ENCODE measurements around the gene MYOM3. TPM values are rescaled to one million over a fixed set of nuclear protein-coding genes. Genes with fewer than 3 reads are reported as not detected.
A peak's percentile ranks its signal among the peaks of the same experiment; 100 is the strongest.
"Not testable (repeated sequence)": the region's sequence is repeated elsewhere in the genome, so short reads cannot be mapped to it uniquely, and the experiment has no call there.

MYOM3 gene
- total and polyA plus RNA-seq, 5 donors from 2014 or later = not detected

DNA sequence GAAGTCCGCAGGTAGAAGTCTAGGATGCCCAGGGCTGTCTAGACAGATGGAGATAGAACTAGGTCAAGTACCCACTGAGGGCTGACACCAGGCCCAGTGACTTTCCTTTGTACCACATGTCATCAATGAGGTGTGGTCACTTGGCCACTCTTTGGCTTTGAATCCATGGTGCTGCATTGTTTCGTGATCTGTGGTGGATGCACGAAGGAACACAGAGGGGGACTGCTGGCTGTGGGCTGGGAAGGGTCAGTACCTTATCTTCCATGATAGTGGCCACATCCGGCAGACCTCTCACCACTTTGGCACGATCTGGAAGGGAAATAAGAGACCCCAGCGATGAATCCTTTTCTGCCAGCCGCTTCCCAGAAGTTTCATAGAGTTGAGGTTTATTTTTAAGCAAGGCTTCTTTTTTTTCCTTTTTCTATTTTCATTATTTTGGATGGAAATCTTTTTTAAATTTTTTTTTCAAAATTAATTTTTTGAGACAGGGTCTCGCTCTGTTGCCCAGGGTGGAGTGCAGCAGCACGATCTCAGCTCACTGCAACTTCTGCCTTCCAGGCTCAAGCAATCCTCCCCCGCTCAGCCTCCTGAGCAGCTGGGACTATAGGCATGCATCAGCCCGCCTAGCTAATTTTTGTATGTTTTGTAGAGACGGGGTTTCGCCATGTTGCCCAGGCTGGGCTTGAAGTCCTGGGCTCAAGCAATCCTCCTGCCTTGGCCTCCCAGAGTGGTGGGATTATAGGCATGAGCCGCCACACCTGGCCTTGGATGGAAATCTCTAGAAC, 53.1 kb downstream of the MYOM3 start:
- no peaks in the 10 kb centered on the region for H3K4me1 ChIP-seq (ENCODE audit: control insufficient read depth, insufficient read depth, low read length, poor library complexity, severe bottlenecking)
- H3K36me3 ChIP-seq (ENCODE audit: control insufficient read depth, insufficient read depth, low read length) = no peaks in the 10 kb centered on the region
- peak overlapping the region in 1 of 3 donors; percentile 67 for H3K27ac Mint-ChIP-seq
- DNase-seq (no peak), ATAC-seq (ENCODE audit: low read depth in 2 of 2) (no peak)
- peaks cover 2 to 7% of the 10 kb centered on the region in 2 experiments for H3K9me3 ChIP-seq (ENCODE audit: control insufficient read depth in 2 of 2, low read length in 2 of 2)
- no peaks in the 10 kb centered on the region for H3K36me3 Mint-ChIP-seq
- H3K4me3 Mint-ChIP-seq = no peak overlapping the region
- H3K4me3 ChIP-seq (ENCODE audit: low read depth, low read length) = no peak overlapping the region
- H3K27me3 Mint-ChIP-seq = no peaks in the 10 kb centered on the region
- H3K4me1 Mint-ChIP-seq = no peaks in the 10 kb centered on the region
- no peaks in the 10 kb centered on the region for H3K27me3 ChIP-seq (ENCODE audit: control insufficient read depth, insufficient read depth, low read length)
- H3K27ac ChIP-seq (ENCODE audit: insufficient read depth, low read length, poor library complexity, severe bottlenecking) = no peak overlapping the region
- H3K9me3 Mint-ChIP-seq = peaks cover 0 to 9% (median 0%) of the 10 kb centered on the region in 7 donors

DNA sequence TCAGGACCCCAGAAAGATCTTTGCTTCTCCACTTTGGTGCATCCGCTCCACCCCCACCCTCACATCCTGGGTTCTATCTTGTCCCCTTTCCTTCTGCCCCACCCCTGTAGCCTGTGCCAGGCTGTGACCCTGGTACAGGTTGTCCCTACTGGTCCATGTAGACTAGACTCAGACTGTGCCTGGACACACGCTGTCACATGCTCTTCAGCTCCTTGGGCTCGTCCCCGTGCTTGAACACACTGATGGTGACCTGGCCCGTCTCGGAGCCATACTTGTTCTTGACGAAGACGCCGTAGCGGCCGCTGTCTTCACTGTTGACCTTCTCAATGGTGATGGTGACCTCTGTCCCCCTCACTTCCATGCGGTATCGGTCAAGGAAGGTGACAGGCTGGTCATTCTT, 54.8 kb downstream of the MYOM3 start:
- H3K9me3 Mint-ChIP-seq = peaks cover 0 to 5% (median 0%) of the 10 kb centered on the region in 7 donors
- no peak for DNase-seq
- H3K4me1 Mint-ChIP-seq = no peaks in the 10 kb centered on the region
- no peaks in the 10 kb centered on the region for H3K36me3 ChIP-seq (ENCODE audit: control insufficient read depth, insufficient read depth, low read length)
- no peak overlapping the region for H3K4me3 ChIP-seq (ENCODE audit: low read depth, low read length)
- H3K27ac ChIP-seq (ENCODE audit: insufficient read depth, low read length, poor library complexity, severe bottlenecking) = no peak overlapping the region
- H3K27me3 ChIP-seq (ENCODE audit: control insufficient read depth, insufficient read depth, low read length) = no peaks in the 10 kb centered on the region
- ATAC-seq (ENCODE audit: low read depth in 2 of 2) = no peak
- no peak overlapping the region for H3K4me3 Mint-ChIP-seq
- no peaks in the 10 kb centered on the region for H3K36me3 Mint-ChIP-seq
- H3K9me3 ChIP-seq (ENCODE audit: control insufficient read depth in 2 of 2, low read length in 2 of 2) = peaks cover under 1% of the 10 kb centered on the region in 2 experiments
- no peaks in the 10 kb centered on the region for H3K4me1 ChIP-seq (ENCODE audit: control insufficient read depth, insufficient read depth, low read length, poor library complexity, severe bottlenecking)
- H3K27ac Mint-ChIP-seq = no peak overlapping the region
- H3K27me3 Mint-ChIP-seq = no peaks in the 10 kb centered on the region

DNA sequence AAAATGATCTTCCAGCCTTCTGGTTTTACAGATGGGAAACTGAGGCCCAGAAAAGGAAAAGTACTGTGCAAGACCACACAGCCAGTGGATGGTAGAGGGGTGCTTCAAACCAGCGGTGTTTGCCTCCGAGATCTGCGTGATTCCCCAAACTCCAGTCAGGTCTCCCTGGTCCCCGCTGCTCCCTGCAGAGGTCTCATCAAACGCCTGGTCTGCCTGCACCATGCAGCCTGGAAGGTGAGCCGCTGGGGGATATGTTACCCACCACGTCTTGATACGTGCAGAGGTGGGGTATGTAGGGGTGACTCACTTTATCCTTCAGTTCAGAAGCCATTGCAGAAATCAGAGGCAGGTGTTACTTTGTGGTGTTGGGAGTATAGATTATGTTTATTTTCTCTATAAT, 56.3 kb downstream of the MYOM3 start:
- H3K4me1 Mint-ChIP-seq = no peaks in the 10 kb centered on the region
- Histone ChIP-seq H3K4me3 (ENCODE audit: low read depth, low read length) (no peak overlapping the region), H3K27me3 (ENCODE audit: control insufficient read depth, insufficient read depth, low read length) (no peaks in the 10 kb centered on the region), H3K36me3 (ENCODE audit: control insufficient read depth, insufficient read depth, low read length) (no peaks in the 10 kb centered on the region), H3K9me3 (ENCODE audit: control insufficient read depth in 2 of 2, low read length in 2 of 2) (no peaks in the 10 kb centered on the region), H3K27ac (ENCODE audit: insufficient read depth, low read length, poor library complexity, severe bottlenecking) (no peak overlapping the region), H3K4me1 (ENCODE audit: control insufficient read depth, insufficient read depth, low read length, poor library complexity, severe bottlenecking) (no peaks in the 10 kb centered on the region)
- H3K27ac Mint-ChIP-seq = no peak overlapping the region
- H3K27me3 Mint-ChIP-seq = no peaks in the 10 kb centered on the region
- no peak overlapping the region for H3K4me3 Mint-ChIP-seq
- H3K36me3 Mint-ChIP-seq = no peaks in the 10 kb centered on the region
- no peak for ATAC-seq (ENCODE audit: low read depth in 2 of 2)
- DNase-seq = no peak
- peaks cover 0 to 2% (median 0%) of the 10 kb centered on the region in 7 donors for H3K9me3 Mint-ChIP-seq

DNA sequence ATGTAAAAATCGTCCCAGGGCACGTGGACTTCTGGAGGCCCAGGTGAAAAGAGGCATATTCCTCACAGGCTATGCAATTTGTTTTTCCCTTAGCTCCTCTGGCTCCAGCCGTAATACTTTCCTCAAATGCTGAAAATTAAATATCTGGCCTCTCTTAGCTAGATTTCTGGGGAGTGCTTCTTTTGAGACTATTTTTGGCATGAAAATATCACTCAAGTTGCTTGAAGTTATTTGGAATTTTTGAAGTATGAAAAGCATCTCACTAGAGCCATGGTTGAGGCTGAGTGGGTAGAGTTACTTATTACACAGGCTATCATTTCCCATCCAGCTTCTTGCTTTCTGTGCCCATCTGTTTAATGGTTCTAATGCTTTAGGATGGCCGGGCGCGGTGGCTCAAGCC, 59.7 kb downstream of the MYOM3 start:
- H3K4me1 ChIP-seq (ENCODE audit: control insufficient read depth, insufficient read depth, low read length, poor library complexity, severe bottlenecking) = no peaks in the 10 kb centered on the region
- H3K4me3 ChIP-seq (ENCODE audit: low read depth, low read length) = no peak overlapping the region
- no peaks in the 10 kb centered on the region for H3K9me3 ChIP-seq (ENCODE audit: control insufficient read depth in 2 of 2, low read length in 2 of 2)
- Mint-ChIP-seq H3K4me1 (no peaks in the 10 kb centered on the region), H3K9me3 (peaks cover 0 to 2% (median 0%) of the 10 kb centered on the region in 7 donors), H3K27ac (no peak overlapping the region), H3K4me3 (no peak overlapping the region), H3K36me3 (no peaks in the 10 kb centered on the region), H3K27me3 (no peaks in the 10 kb centered on the region)
- no peak for DNase-seq
- no peaks in the 10 kb centered on the region for H3K27me3 ChIP-seq (ENCODE audit: control insufficient read depth, insufficient read depth, low read length)
- H3K27ac ChIP-seq (ENCODE audit: insufficient read depth, low read length, poor library complexity, severe bottlenecking) = no peak overlapping the region
- no peaks in the 10 kb centered on the region for H3K36me3 ChIP-seq (ENCODE audit: control insufficient read depth, insufficient read depth, low read length)
- no peak for ATAC-seq (ENCODE audit: low read depth in 2 of 2)

DNA sequence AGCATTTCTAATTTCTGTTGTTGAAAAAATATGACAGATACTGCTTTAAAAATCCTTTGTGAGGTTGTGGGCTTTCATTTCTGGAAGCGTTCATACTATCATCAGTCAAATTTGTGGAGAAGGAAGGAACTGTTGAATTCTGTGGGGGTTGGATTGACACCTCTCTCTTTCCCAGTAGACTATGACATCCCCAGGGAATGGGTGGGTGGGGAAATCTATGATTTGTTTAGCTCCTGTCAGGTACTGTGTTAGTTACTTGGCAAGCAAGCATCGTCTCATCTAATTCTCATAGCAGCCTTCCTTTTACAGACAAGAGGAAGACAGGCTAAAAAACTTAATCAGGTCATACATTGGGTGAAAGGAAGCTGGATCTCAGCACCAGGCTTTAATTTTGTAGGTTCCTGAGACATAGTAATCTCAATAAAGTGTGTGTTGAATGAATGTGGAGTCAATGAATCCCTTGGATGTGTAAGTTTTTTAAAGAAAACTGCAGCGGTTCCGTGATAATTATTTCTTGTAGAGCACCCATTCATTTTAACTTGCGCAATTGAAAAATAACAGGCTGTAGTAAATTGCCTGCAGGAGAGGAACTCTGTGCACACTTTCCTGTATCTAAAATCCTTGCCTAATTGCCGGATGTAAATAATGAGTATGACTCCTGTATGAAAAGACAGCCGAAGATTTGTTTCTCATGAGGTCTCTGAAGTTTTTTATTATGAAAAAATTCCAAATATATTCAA, 60.6 kb downstream of the MYOM3 start:
- Mint-ChIP-seq H3K4me1 (no peaks in the 10 kb centered on the region), H3K36me3 (no peaks in the 10 kb centered on the region), H3K27ac (no peak overlapping the region), H3K4me3 (no peak overlapping the region), H3K9me3 (peaks cover 0 to 2% (median 0%) of the 10 kb centered on the region in 7 donors), H3K27me3 (peaks cover 5% of the 10 kb centered on the region)
- no peak overlapping the region for H3K4me3 ChIP-seq (ENCODE audit: low read depth, low read length)
- no peaks in the 10 kb centered on the region for H3K36me3 ChIP-seq (ENCODE audit: control insufficient read depth, insufficient read depth, low read length)
- no peaks in the 10 kb centered on the region for H3K4me1 ChIP-seq (ENCODE audit: control insufficient read depth, insufficient read depth, low read length, poor library complexity, severe bottlenecking)
- DNase-seq = no peak
- H3K27me3 ChIP-seq (ENCODE audit: control insufficient read depth, insufficient read depth, low read length) = no peaks in the 10 kb centered on the region
- ATAC-seq (ENCODE audit: low read depth in 2 of 2) = no peak
- H3K27ac ChIP-seq (ENCODE audit: insufficient read depth, low read length, poor library complexity, severe bottlenecking) = no peak overlapping the region
- H3K9me3 ChIP-seq (ENCODE audit: control insufficient read depth in 2 of 2, low read length in 2 of 2) = no peaks in the 10 kb centered on the region

DNA sequence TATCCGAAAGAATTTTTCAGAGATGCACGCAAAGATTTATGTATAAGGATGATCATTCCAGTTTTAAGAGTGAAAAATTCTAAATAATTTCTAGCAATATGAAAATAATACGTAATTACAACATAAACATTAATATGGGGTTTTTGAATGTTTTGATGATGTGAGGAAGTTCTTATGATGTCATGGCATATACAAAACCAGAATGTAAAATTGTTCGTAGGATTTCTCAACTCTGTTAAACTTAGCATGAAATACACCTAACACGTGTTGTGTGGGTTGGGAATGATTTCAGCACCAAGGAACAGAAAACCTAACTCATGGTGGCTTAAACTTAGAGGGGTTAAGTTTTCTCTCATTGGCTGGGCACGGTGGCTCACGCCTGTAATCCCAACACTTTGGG, 62.2 kb downstream of the MYOM3 start:
- Histone ChIP-seq H3K4me3 (ENCODE audit: low read depth, low read length) (no peak overlapping the region), H3K4me1 (ENCODE audit: control insufficient read depth, insufficient read depth, low read length, poor library complexity, severe bottlenecking) (no peaks in the 10 kb centered on the region), H3K27me3 (ENCODE audit: control insufficient read depth, insufficient read depth, low read length) (no peaks in the 10 kb centered on the region), H3K27ac (ENCODE audit: insufficient read depth, low read length, poor library complexity, severe bottlenecking) (no peak overlapping the region), H3K9me3 (ENCODE audit: control insufficient read depth in 2 of 2, low read length in 2 of 2) (no peaks in the 10 kb centered on the region), H3K36me3 (ENCODE audit: control insufficient read depth, insufficient read depth, low read length) (no peaks in the 10 kb centered on the region)
- Mint-ChIP-seq H3K4me3 (no peak overlapping the region), H3K27ac (no peak overlapping the region), H3K36me3 (no peaks in the 10 kb centered on the region), H3K4me1 (no peaks in the 10 kb centered on the region), H3K27me3 (peaks cover 6% of the 10 kb centered on the region), H3K9me3 (no peaks in the 10 kb centered on the region)
- ATAC-seq (ENCODE audit: low read depth in 2 of 2) (no peak), DNase-seq (no peak)

DNA sequence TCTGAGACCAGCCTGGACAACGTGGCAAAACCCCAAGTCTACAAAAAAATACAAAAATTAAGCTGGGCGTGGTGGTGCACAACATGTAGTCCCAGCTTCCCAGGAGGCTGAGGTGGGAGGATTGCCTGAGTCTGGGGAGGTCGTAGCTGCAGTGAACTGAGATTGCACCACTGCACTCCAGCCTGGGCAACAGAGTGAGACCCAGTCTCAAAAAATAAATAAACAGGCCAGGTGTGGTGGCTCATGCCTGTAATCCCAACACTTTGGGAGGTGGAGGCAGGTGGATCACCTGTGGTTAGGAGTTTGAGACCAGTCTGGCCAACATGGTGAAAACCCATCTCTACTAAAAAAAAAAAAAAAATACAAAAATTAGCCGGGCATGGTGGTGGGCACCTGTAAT, 63.0 kb downstream of the MYOM3 start:
- not testable (repeated sequence) for H3K4me1 ChIP-seq (ENCODE audit: control insufficient read depth, insufficient read depth, low read length, poor library complexity, severe bottlenecking); H3K27me3 Mint-ChIP-seq; H3K36me3 Mint-ChIP-seq; H3K27ac ChIP-seq (ENCODE audit: insufficient read depth, low read length, poor library complexity, severe bottlenecking); H3K27ac Mint-ChIP-seq; H3K4me3 ChIP-seq (ENCODE audit: low read depth, low read length); ATAC-seq (ENCODE audit: low read depth in 2 of 2); H3K4me3 Mint-ChIP-seq; H3K4me1 Mint-ChIP-seq; DNase-seq; H3K27me3 ChIP-seq (ENCODE audit: control insufficient read depth, insufficient read depth, low read length); H3K9me3 Mint-ChIP-seq; H3K36me3 ChIP-seq (ENCODE audit: control insufficient read depth, insufficient read depth, low read length); H3K9me3 ChIP-seq (ENCODE audit: control insufficient read depth in 2 of 2, low read length in 2 of 2)

Data from CD4-positive, CD25-positive, alpha-beta regulatory T cell (primary cell).